ENCODE data around the gene COL23A1. TPM values are rescaled to one million over a fixed set of nuclear protein-coding genes. Genes with fewer than 3 reads are reported as not detected.

The COL23A1 gene
- total RNA-seq, 1 experiment from 2014 or later = not detected

DNA sequence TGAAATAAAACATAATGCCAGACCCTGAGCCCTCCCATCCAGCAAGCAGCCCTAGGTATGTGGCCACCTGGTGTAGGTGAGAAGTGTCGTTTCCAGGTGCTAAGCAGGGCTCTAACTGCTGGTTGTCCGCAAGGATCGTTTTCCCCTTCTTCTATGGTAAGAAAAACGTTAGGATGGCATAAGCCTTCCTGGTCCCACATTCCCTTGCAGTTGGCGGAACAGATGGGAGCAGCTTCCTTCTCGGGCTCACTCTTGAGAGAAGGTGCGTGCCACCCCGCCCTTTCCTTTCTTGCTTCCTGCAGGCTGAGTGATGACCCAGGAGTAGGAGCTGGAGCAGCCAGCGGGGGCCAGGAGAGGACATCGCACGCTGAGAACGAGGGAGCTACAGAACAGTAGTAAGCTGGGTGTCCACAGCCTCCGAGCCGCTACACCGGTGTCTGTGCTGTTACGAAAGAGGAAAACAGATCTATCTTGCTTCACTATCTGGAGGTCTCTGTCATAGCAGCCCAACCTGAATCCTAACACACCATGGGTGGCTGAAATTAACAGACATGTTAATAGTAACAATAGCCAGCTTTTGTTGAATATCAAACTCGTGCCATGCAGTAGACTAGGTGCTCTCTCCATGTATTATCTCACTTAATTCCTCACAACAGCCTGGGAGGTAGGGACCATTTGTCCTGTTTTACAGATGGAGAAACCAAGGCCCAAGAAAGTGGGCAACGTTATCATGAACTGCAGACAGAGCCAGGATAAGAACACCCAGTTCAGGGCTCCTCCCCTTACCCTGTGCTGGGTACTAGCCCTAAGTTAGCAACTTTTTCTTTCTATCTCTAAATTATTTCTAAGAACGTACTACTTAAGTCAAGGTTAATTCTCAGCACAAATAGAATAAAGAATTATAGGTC is 139.8 kb downstream of the COL23A1 start:
- Mint-ChIP-seq H3K27me3 (ENCODE audit: unreplicated experiment) (peaks cover 11% of the 10 kb centered on the region), H3K4me1 (ENCODE audit: low read depth, unreplicated experiment) (no peaks in the 10 kb centered on the region), H3K9me3 (ENCODE audit: low read depth, unreplicated experiment) (peaks cover 3% of the 10 kb centered on the region), H3K27ac (ENCODE audit: unreplicated experiment) (no peak overlapping the region), H3K36me3 (ENCODE audit: insufficient read depth, unreplicated experiment) (no peaks in the 10 kb centered on the region), H3K4me3 (ENCODE audit: low read depth, unreplicated experiment) (no peak overlapping the region)
- CTCF ChIA-PET = no interaction called here
- intact Hi-C loops (cut with micrococcal nuclease; ENCODE audit: unreplicated experiment) = no loop called here
- TF ChIP-seq, protein P1, sequence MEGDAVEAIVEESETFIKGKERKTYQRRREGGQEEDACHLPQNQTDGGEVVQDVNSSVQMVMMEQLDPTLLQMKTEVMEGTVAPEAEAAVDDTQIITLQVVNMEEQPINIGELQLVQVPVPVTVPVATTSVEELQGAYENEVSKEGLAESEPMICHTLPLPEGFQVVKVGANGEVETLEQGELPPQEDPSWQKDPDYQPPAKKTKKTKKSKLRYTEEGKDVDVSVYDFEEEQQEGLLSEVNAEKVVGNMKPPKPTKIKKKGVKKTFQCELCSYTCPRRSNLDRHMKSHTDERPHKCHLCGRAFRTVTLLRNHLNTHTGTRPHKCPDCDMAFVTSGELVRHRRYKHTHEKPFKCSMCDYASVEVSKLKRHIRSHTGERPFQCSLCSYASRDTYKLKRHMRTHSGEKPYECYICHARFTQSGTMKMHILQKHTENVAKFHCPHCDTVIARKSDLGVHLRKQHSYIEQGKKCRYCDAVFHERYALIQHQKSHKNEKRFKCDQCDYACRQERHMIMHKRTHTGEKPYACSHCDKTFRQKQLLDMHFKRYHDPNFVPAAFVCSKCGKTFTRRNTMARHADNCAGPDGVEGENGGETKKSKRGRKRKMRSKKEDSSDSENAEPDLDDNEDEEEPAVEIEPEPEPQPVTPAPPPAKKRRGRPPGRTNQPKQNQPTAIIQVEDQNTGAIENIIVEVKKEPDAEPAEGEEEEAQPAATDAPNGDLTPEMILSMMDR (IDR thresholded peaks at IDR 0.05; ENCODE audit: unreplicated experiment) = no peak
- DNase-seq = no peak
- BruUV-seq (replicated peaks) = no TSS peak

DNA sequence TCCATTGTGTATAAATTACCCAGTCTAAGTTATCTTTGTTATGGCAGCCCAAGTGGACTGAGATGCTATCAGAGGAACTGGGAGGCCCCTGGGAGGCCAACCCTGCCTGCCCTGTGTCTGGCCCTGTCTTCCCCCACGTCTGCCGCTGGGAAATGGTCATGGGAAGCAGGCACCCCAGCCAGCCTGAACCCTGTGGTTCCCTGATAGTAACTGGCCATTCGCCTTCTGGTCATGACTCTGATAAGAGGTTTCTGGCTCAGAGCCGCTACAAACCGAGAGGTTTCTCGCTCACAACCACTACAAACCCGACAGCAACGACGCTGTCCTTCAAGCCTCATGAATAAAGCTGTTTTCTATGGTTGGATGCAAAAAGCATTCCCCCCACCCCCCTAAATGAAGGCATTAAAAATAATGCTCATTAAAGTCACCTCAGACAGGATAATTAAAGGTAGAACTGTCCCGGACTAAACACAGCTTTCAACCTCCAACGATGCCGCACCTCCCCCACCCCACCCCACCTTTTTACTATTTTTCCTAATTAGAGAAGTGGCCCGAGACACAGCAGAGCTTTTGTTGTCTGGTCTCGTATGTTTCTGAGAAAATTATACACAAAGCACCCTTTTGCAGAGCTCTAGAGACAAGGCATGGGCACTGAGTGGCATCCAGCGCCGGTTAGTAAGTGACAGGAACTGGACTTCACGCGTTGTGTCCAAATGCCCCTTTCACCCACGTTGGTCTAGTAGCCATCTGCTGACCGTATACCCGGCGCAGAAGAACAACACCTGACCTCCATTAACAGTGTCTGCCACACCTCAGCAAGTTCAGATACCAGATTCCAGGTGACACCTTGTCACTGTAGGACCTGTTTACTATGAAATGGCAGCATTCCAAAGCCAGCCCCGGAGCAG is 140.8 kb downstream of the COL23A1 start:
- no peaks in the 10 kb centered on the region for H3K36me3 Mint-ChIP-seq (ENCODE audit: insufficient read depth, unreplicated experiment)
- peaks cover 6% of the 10 kb centered on the region for H3K9me3 Mint-ChIP-seq (ENCODE audit: low read depth, unreplicated experiment)
- TF ChIP-seq, protein P1 (IDR thresholded peaks at IDR 0.05; ENCODE audit: unreplicated experiment) = no peak
- peaks cover 11% of the 10 kb centered on the region for H3K27me3 Mint-ChIP-seq (ENCODE audit: unreplicated experiment)
- CTCF ChIA-PET = no interaction called here
- DNase-seq = no peak
- H3K4me3 Mint-ChIP-seq (ENCODE audit: low read depth, unreplicated experiment) = no peak overlapping the region
- no TSS peak for BruUV-seq (replicated peaks)
- no peaks in the 10 kb centered on the region for H3K4me1 Mint-ChIP-seq (ENCODE audit: low read depth, unreplicated experiment)
- H3K27ac Mint-ChIP-seq (ENCODE audit: unreplicated experiment) = no peak overlapping the region
- intact Hi-C loops (cut with micrococcal nuclease; ENCODE audit: unreplicated experiment) = no loop called here

GRCh38 chr5:178445534-178445933 is 144.7 kb downstream of the COL23A1 start:
- no peak for DNase-seq
- no peak overlapping the region for H3K27ac Mint-ChIP-seq (ENCODE audit: unreplicated experiment)
- H3K4me3 Mint-ChIP-seq (ENCODE audit: low read depth, unreplicated experiment) = no peak overlapping the region
- TF ChIP-seq, protein P1 (IDR thresholded peaks at IDR 0.05; ENCODE audit: unreplicated experiment) = no peak
- BruUV-seq (replicated peaks) = no TSS peak
- no peaks in the 10 kb centered on the region for H3K4me1 Mint-ChIP-seq (ENCODE audit: low read depth, unreplicated experiment)
- intact Hi-C loops (cut with micrococcal nuclease; ENCODE audit: unreplicated experiment) = no loop called here
- no peaks in the 10 kb centered on the region for H3K36me3 Mint-ChIP-seq (ENCODE audit: insufficient read depth, unreplicated experiment)
- peaks cover 6% of the 10 kb centered on the region for H3K9me3 Mint-ChIP-seq (ENCODE audit: low read depth, unreplicated experiment)
- H3K27me3 Mint-ChIP-seq (ENCODE audit: unreplicated experiment) = peaks cover 11% of the 10 kb centered on the region
- CTCF ChIA-PET = interaction anchor here (0.6 kb wide), 1 partner anchor 746 kb away, joined by 7 read pairs; no protein-coding TSS in a partner anchor

- Mint-ChIP-seq H3K27me3 (ENCODE audit: unreplicated experiment) (peaks cover 12% of the 10 kb centered on the region), H3K36me3 (ENCODE audit: insufficient read depth, unreplicated experiment) (no peaks in the 10 kb centered on the region), H3K27ac (ENCODE audit: unreplicated experiment) (no peak overlapping the region), H3K9me3 (ENCODE audit: low read depth, unreplicated experiment) (peaks cover 6% of the 10 kb centered on the region), H3K4me1 (ENCODE audit: low read depth, unreplicated experiment) (no peaks in the 10 kb centered on the region), H3K4me3 (ENCODE audit: low read depth, unreplicated experiment) (no peak overlapping the region)
- TF ChIP-seq, protein P1 (IDR thresholded peaks at IDR 0.05; ENCODE audit: unreplicated experiment) = no peak
- CTCF ChIA-PET = interaction anchor here (0.6 kb wide), 1 partner anchor 61 kb away, joined by 3 read pairs; no protein-coding TSS in a partner anchor
- intact Hi-C loops (cut with micrococcal nuclease; ENCODE audit: unreplicated experiment) = no loop called here
- no TSS peak for BruUV-seq (replicated peaks)
- DNase-seq = no peak
These were observed 147.6 kb downstream of the COL23A1 start for GRCh38 chr5:178442405-178443257.
